ENCODE results near the gene EEA1. TPM values are rescaled to one million over a fixed set of nuclear protein-coding genes. Genes with fewer than 3 reads are reported as not detected.

The EEA1 gene
- total and polyA plus RNA-seq, 2 experiments from 2014 or later, result 19.1 to 20.7 TPM

DNA sequence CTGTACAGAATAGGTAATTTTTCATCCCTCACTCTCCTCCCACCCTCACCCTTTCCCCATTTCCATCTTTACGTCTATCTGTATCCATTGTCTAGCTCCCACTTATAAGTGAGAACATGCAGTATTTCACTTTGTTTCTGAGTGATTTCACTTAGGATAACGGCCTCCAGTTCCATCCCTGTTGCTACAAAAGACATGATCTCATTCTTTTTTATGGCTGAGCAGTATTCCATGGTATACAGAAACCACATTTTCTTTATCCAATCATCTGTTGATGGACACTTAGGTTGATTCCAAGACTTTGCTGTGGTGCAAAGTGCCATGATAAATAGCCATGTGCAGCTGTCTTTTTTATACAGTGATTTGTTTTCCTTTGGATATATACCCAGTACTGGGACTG is 16.4 kb downstream of the EEA1 start:
- no peak for TF ChIP-seq EZH2 (IDR thresholded peaks at IDR 0.05; ENCODE audit: borderline replicate concordance)
- TF ChIP-seq, protein P1, sequence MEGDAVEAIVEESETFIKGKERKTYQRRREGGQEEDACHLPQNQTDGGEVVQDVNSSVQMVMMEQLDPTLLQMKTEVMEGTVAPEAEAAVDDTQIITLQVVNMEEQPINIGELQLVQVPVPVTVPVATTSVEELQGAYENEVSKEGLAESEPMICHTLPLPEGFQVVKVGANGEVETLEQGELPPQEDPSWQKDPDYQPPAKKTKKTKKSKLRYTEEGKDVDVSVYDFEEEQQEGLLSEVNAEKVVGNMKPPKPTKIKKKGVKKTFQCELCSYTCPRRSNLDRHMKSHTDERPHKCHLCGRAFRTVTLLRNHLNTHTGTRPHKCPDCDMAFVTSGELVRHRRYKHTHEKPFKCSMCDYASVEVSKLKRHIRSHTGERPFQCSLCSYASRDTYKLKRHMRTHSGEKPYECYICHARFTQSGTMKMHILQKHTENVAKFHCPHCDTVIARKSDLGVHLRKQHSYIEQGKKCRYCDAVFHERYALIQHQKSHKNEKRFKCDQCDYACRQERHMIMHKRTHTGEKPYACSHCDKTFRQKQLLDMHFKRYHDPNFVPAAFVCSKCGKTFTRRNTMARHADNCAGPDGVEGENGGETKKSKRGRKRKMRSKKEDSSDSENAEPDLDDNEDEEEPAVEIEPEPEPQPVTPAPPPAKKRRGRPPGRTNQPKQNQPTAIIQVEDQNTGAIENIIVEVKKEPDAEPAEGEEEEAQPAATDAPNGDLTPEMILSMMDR (IDR thresholded peaks at IDR 0.05; ENCODE audit: poor library complexity), result no peak
- TF ChIP-seq EZH2phosphoT487 (IDR thresholded peaks at IDR 0.05; ENCODE audit: low read depth, severe bottlenecking, unreplicated experiment), result no peak
- no peak for DNase-seq (ENCODE audit: low spot score)
- Histone ChIP-seq H3K4me2 (no peak overlapping the region), H2AFZ (no peak overlapping the region), H3K36me3 (replicated peaks; ENCODE audit: insufficient read depth, low read depth) (no peaks in the 10 kb centered on the region), H3K4me1 (ENCODE audit: insufficient read depth) (no peaks in the 10 kb centered on the region), H4K20me1 (ENCODE audit: insufficient read depth, poor library complexity, severe bottlenecking) (peaks cover 4% of the 10 kb centered on the region), H3K9me2 (replicated peaks; ENCODE audit: insufficient read depth) (no peaks in the 10 kb centered on the region), H3K27me3 (no peaks in the 10 kb centered on the region), H3K9me3 (ENCODE audit: low read depth) (no peaks in the 10 kb centered on the region), H3K79me2 (peaks cover 86% of the 10 kb centered on the region), H3K4me3 (no peak overlapping the region), H3K27ac (no peak overlapping the region)
- 95% methylated on average over 2 of the region's 2 CpGs for WGBS (ENCODE audit: low lambda C conversion rate, missing lambda C conversion rate)

DNA sequence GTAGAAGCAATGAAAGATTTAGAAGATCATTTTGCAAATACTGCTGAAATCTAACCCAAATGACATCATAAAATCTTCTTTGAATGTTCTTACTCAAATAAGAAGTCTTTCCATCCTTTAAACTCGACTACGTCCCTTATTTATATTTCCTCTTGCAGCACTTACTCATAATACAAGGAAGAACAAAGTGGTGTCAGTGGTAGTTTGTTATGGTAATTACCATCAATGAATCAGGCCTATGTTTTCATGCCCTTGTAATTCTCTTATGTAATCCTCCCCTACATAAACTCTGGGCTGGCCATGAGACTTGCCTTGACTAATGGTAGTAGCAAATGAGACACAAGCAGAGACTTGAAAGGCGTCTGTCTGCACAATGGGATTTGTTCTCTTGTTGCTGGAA is 17.0 kb downstream of the EEA1 start:
- TF ChIP-seq, protein P1 (IDR thresholded peaks at IDR 0.05; ENCODE audit: poor library complexity), result no peak
- TF ChIP-seq EZH2 (IDR thresholded peaks at IDR 0.05; ENCODE audit: borderline replicate concordance), result no peak
- no peak for TF ChIP-seq EZH2phosphoT487 (IDR thresholded peaks at IDR 0.05; ENCODE audit: low read depth, severe bottlenecking, unreplicated experiment)
- 89% methylated on average over 3 of the region's 3 CpGs for WGBS (ENCODE audit: low lambda C conversion rate, missing lambda C conversion rate)
- H4K20me1 ChIP-seq (ENCODE audit: insufficient read depth, poor library complexity, severe bottlenecking), result peaks cover 4% of the 10 kb centered on the region
- H3K27ac ChIP-seq, result no peak overlapping the region
- H3K4me3 ChIP-seq, result no peak overlapping the region
- H3K27me3 ChIP-seq, result no peaks in the 10 kb centered on the region
- no peak overlapping the region for H2AFZ ChIP-seq
- H3K9me2 ChIP-seq (replicated peaks; ENCODE audit: insufficient read depth), result no peaks in the 10 kb centered on the region
- no peaks in the 10 kb centered on the region for H3K4me1 ChIP-seq (ENCODE audit: insufficient read depth)
- H3K9me3 ChIP-seq (ENCODE audit: low read depth), result no peaks in the 10 kb centered on the region
- H3K4me2 ChIP-seq, result no peak overlapping the region
- no peak for DNase-seq (ENCODE audit: low spot score)
- H3K79me2 ChIP-seq, result peaks cover 93% of the 10 kb centered on the region
- no peaks in the 10 kb centered on the region for H3K36me3 ChIP-seq (replicated peaks; ENCODE audit: insufficient read depth, low read depth)

DNA sequence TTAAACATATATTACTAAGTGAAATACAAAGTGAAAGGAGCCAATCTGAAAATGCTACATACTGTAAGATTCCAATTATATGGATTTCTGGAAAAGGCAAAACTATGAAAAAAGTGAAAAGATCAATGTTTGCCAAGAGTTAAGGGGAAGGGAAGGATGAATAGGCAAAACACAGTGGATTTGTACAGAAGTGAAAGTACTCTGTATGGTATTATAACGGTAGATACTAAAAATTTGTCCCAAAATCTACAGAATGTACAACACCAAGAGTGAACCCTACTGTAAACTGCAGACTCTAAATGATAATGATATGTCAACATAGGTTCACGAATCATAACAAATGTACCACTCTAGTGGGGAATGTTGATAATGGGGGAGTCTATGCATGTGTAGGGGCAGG is 17.8 kb downstream of the EEA1 start:
- no peaks in the 10 kb centered on the region for H3K4me1 ChIP-seq (ENCODE audit: insufficient read depth)
- H2AFZ ChIP-seq, result no peak overlapping the region
- peaks cover 10% of the 10 kb centered on the region for H4K20me1 ChIP-seq (ENCODE audit: insufficient read depth, poor library complexity, severe bottlenecking)
- TF ChIP-seq EZH2phosphoT487 (IDR thresholded peaks at IDR 0.05; ENCODE audit: low read depth, severe bottlenecking, unreplicated experiment), result no peak
- TF ChIP-seq EZH2 (IDR thresholded peaks at IDR 0.05; ENCODE audit: borderline replicate concordance), result no peak
- TF ChIP-seq, protein P1 (IDR thresholded peaks at IDR 0.05; ENCODE audit: poor library complexity), result no peak
- H3K79me2 ChIP-seq, result peaks cover 99% of the 10 kb centered on the region
- no peaks in the 10 kb centered on the region for H3K36me3 ChIP-seq (replicated peaks; ENCODE audit: insufficient read depth, low read depth)
- no peak overlapping the region for H3K27ac ChIP-seq
- no peak overlapping the region for H3K4me2 ChIP-seq
- H3K9me2 ChIP-seq (replicated peaks; ENCODE audit: insufficient read depth), result no peaks in the 10 kb centered on the region
- no peak for DNase-seq (ENCODE audit: low spot score)
- no peaks in the 10 kb centered on the region for H3K27me3 ChIP-seq
- no peaks in the 10 kb centered on the region for H3K9me3 ChIP-seq (ENCODE audit: low read depth)
- H3K4me3 ChIP-seq, result no peak overlapping the region
- WGBS (ENCODE audit: low lambda C conversion rate, missing lambda C conversion rate), result 85% methylated on average over 2 of the region's 2 CpGs

DNA sequence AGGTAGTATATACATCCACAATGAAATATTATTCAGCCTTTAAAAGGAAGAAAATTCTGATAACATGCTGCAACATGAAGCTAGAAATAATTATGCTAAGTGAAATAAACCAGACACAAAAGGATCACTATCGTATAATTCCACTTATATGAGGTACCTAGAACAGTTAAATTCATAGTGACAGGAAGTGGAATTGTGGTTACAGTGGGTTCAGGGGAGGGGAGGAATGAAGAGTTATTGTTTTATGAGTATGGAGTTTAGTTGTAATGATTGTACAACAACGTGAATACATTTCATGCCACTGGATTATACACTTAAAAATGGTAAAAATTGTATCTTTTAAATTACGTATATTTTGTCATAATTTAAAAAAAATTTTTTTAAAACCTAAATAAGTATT is 21.0 kb downstream of the EEA1 start:
- WGBS (ENCODE audit: low lambda C conversion rate, missing lambda C conversion rate), result 99% methylated on average over 3 of the region's 3 CpGs
- TF ChIP-seq, protein P1 (IDR thresholded peaks at IDR 0.05; ENCODE audit: poor library complexity), result no peak
- TF ChIP-seq EZH2phosphoT487 (IDR thresholded peaks at IDR 0.05; ENCODE audit: low read depth, severe bottlenecking, unreplicated experiment) (no peak), EZH2 (IDR thresholded peaks at IDR 0.05; ENCODE audit: borderline replicate concordance) (no peak)
- Histone ChIP-seq H3K79me2 (peaks cover 98% of the 10 kb centered on the region), H3K27ac (no peak overlapping the region), H3K4me3 (no peak overlapping the region), H3K9me2 (replicated peaks; ENCODE audit: insufficient read depth) (no peaks in the 10 kb centered on the region), H3K36me3 (replicated peaks; ENCODE audit: insufficient read depth, low read depth) (no peaks in the 10 kb centered on the region), H3K27me3 (no peaks in the 10 kb centered on the region), H2AFZ (no peak overlapping the region), H4K20me1 (ENCODE audit: insufficient read depth, poor library complexity, severe bottlenecking) (peaks cover 10% of the 10 kb centered on the region), H3K4me2 (no peak overlapping the region), H3K4me1 (ENCODE audit: insufficient read depth) (no peaks in the 10 kb centered on the region), H3K9me3 (ENCODE audit: low read depth) (no peaks in the 10 kb centered on the region)
- no peak for DNase-seq (ENCODE audit: low spot score)

All from hepatocyte (in vitro differentiated cells).